Right atrium auricular region (tissue), 2 donors: ENCODE data around the gene TMEM107. TPM values are rescaled to one million over a fixed set of nuclear protein-coding genes. Genes with fewer than 3 reads are reported as not detected.

Source experiments
- DNase-seq: peaks from one replicate; pipeline ENCODE4 v3.0.0-alpha.2; 2019; ENCODE audit warnings: low spot score
- H3K27ac ChIP-seq, 2 donors: fragments of 200-600 bp; sonication (generic); 1 replicate in 1 of 2; 2 replicates in 1 of 2; pipeline ENCODE4 v1.5.1; 2016 to 2019
- H3K27me3 ChIP-seq, 2 donors: fragments of 200-600 bp; sonication (generic); one replicate each; pipeline versions ENCODE4 v1.5.1 to v1.6.0; 2017 to 2019
- H3K36me3 ChIP-seq: fragments of 200-600 bp; sonication (generic); one replicate; pipeline ENCODE4 v1.5.1; 2016
- H3K4me1 ChIP-seq, 2 donors: fragments of 200-600 bp; sonication (generic); one replicate each; pipeline versions ENCODE4 v1.5.1 to v1.6.0; 2017 to 2019
- H3K4me3 ChIP-seq, 2 donors: fragments of 200-600 bp; sonication (generic); 1 replicate in 1 of 2; 2 replicates in 1 of 2; pipeline ENCODE4 v1.5.1; 2017 to 2019; ENCODE audit warnings: mild to moderate bottlenecking in 1 of 2, moderate library complexity in 1 of 2
- H3K9me3 ChIP-seq, 2 donors: fragments of 200-600 bp; sonication (generic); one replicate each; pipeline ENCODE4 v1.5.1; 2019
- total RNA-seq, 2 donors: library from RNA; depleted of rRNA; stranded (reverse); fragments of >200 nt; gene quantifications; one replicate each; pipeline ENCODE4 v1.1.0, GENCODE V29; 2016
- TF ChIP-seq, protein P1 (sequence below), 2 donors: fragments of 200-600 bp; sonication (generic); IDR thresholded peaks; one replicate each; pipeline ENCODE4 v1.5.1; 2019; ENCODE audit warnings: antibody characterized with exemption in 2 of 2

TMEM107 gene
- total RNA-seq, 2 donors from 2014 or later, result 7.3 to 11.0 TPM

DNA sequence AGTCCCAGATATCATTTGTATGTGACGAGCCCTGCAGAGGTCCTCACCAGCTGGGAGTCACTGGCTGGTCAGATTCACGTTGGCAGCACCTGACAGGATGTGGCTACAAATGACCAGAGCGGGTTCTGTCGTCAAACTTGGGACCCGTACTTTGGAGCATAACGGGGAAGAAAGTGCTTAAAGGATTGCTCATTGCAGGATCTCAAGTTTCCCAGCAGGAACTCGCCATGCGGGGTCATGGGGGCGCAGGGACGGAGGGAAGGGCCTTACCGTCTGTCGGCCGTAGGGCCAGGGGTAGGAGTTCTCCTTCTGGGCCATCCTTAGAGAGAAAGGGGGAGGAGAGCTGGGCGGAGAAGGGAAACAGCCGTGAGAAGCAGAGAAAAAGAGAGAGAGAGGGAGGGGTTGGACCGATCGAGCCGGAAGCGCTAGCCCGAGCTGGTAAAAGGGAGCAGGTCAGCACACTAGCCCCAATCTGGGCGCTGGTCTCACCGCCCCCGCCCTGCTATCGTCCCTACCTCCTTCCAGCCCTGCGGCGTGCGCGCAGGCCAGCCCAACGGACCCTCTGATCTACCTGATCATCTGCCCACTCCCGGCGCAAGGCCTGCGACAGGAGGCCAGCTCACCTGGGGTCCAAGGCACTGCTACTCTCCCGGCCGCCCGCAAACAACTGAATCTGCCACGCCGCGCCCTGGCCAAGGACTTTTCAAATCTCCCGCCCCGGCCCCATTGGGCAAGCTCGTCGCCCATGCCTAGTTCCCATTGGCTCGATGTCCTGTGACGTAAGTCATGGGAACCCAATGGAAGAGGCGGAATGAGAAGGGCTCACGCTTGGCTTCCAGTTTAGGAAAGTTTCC lies 34.0 kb upstream of the TMEM107 start, which contains the start of gene AURKB:
AURKB (minus strand) TSS at position 669 of the 854 bp plus-strand sequence; CDS start at position 318, 351 bp downstream.
- Histone ChIP-seq H3K27ac (peak within 1 kb of the TSS; percentile 68 to 79), H3K9me3 (no peaks in the 10 kb centered on the region), H3K4me1 (peaks cover 0 to 7% of the 10 kb centered on the region in 2 donors), H3K36me3 (no peaks in the 10 kb centered on the region), H3K4me3 (peak within 1 kb of the TSS; percentile 49 to 61), H3K27me3 (no peaks in the 10 kb centered on the region)
- TF ChIP-seq, protein P1, sequence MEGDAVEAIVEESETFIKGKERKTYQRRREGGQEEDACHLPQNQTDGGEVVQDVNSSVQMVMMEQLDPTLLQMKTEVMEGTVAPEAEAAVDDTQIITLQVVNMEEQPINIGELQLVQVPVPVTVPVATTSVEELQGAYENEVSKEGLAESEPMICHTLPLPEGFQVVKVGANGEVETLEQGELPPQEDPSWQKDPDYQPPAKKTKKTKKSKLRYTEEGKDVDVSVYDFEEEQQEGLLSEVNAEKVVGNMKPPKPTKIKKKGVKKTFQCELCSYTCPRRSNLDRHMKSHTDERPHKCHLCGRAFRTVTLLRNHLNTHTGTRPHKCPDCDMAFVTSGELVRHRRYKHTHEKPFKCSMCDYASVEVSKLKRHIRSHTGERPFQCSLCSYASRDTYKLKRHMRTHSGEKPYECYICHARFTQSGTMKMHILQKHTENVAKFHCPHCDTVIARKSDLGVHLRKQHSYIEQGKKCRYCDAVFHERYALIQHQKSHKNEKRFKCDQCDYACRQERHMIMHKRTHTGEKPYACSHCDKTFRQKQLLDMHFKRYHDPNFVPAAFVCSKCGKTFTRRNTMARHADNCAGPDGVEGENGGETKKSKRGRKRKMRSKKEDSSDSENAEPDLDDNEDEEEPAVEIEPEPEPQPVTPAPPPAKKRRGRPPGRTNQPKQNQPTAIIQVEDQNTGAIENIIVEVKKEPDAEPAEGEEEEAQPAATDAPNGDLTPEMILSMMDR (IDR thresholded peaks at IDR 0.05), result no peak
- DNase-seq, result peak; percentile 96

DNA sequence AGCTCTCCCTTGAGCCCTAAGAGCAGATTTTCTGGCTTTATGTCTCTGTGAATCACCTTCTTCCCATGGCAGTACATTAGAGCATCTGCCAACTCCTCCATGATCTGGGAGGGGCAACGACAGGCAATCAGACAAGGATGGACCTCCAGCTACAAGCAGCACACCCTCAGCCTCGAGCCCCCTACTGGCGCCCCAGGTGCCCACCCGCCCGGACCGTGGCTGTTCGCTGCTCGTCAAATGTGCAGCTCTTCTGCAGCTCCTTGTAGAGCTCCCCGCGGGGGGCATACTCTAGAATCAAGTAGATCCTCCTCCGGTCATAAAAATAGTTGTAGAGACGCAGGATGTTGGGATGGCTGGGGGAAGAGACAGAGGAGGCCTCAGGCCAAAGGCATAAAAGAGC lies 30.4 kb upstream of the TMEM107 start:
- H3K4me1 ChIP-seq, result peaks cover 0 to 7% of the 10 kb centered on the region in 2 donors
- TF ChIP-seq, protein P1 (IDR thresholded peaks at IDR 0.05), result no peak
- no peaks in the 10 kb centered on the region for H3K9me3 ChIP-seq
- H3K27ac ChIP-seq, result no peak overlapping the region
- H3K36me3 ChIP-seq, result no peaks in the 10 kb centered on the region
- no peak overlapping the region for H3K4me3 ChIP-seq
- no peak for DNase-seq
- no peaks in the 10 kb centered on the region for H3K27me3 ChIP-seq

DNA sequence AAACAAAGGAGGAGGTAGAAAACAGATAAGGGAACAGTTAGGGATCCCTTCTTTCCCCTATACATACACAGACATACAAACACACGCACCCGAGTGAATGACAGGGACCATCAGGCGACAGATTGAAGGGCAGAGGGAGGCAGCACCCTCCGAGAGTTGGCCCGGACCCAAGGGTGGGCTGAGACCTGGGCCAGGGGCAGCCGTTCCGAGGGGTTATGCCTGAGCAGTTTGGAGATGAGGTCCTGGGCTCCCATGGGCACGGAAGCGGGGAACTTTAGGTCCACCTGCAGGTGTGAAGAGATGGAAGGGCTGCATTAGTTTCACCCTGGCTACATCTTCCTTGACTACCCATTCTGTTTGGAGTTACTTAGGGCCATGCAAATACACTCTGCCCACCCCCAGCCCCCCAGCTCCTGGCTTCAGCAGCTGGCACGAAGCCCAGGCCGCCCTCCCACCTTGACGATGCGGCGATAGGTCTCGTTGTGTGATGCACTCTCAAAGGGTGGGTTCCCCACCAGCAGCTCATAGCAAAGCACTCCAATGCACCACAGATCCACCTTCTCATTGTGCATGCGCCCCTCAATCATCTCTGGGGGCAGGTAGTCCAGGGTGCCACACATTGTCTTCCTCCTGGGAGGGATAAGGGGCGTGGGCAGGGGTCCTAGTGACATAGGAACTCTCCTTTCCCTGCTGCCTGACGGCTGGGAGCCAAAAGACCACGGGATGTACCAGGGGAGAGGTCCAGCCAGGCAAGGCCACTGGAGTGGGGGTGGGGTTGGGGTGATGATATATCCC lies 28.8 kb upstream of the TMEM107 start:
- TF ChIP-seq, protein P1 (IDR thresholded peaks at IDR 0.05), result no peak
- Histone ChIP-seq H3K27me3 (no peaks in the 10 kb centered on the region), H3K27ac (no peak overlapping the region), H3K36me3 (no peaks in the 10 kb centered on the region), H3K4me3 (no peak overlapping the region), H3K4me1 (peaks cover 0 to 7% of the 10 kb centered on the region in 2 donors), H3K9me3 (no peaks in the 10 kb centered on the region)
- DNase-seq, result no peak

DNA sequence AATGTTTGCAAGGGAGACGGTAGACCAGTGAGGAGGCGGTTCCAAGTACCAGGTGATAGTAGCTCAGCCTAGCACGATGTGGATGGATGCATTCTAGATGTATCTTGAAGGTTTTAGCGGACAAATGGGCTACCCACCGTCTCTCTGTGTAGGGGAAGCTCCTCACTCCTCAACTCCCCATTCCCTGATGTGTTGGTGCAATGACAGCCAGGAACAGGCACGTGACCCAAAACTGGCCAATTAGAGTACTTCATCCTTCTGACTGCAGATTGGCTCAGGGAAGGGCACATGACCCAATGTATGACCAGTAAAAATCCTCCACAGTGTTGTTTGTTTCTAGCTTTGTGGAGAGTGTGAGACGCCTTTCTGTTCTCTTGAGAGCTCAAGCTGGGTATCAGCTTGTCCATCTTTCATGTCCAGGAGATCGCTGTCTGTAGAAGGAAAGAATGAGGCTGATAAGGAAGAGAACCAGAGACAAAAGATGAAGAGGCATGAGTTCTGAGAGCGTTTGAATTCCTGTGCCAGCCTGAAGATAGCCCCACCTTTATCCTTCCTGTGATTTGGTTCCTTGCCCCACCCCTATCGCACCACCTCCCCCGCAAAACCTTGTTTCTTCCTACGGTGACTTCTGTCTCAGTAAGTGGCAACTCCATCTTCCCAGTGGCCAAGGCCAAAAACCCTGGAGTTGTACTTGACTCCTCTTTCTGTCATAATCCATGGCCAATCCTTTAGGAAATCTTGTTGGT lies 16.1 kb upstream of the TMEM107 start:
- Histone ChIP-seq H3K4me3 (peak overlapping the region; percentile 26 to 48), H3K27ac (peak overlapping the region; percentile 85 to 86), H3K9me3 (no peaks in the 10 kb centered on the region), H3K36me3 (no peaks in the 10 kb centered on the region), H3K27me3 (no peaks in the 10 kb centered on the region), H3K4me1 (peaks cover 0 to 53% of the 10 kb centered on the region in 2 donors)
- DNase-seq, result peak; percentile 96
- TF ChIP-seq, protein P1 (IDR thresholded peaks at IDR 0.05), result no peak

GRCh38 chr17:8190506-8190905 lies 14.3 kb upstream of the TMEM107 start:
- Histone ChIP-seq H3K4me3 (peak overlapping the region in 1 of 2 donors; percentile 92), H3K27ac (peak overlapping the region; percentile 99), H3K4me1 (peaks cover 0 to 44% of the 10 kb centered on the region in 2 donors), H3K27me3 (no peaks in the 10 kb centered on the region), H3K36me3 (no peaks in the 10 kb centered on the region), H3K9me3 (no peaks in the 10 kb centered on the region)
- no peak for DNase-seq
- TF ChIP-seq, protein P1 (IDR thresholded peaks at IDR 0.05), result no peak
